ENCODE results near the gene ABRACL.
A peak's percentile ranks its signal among the peaks of the same experiment; 100 is the strongest.
"Not testable (repeated sequence)": the region's sequence is repeated elsewhere in the genome, so short reads cannot be mapped to it uniquely, and the experiment has no call there.

The ABRACL gene

DNA sequence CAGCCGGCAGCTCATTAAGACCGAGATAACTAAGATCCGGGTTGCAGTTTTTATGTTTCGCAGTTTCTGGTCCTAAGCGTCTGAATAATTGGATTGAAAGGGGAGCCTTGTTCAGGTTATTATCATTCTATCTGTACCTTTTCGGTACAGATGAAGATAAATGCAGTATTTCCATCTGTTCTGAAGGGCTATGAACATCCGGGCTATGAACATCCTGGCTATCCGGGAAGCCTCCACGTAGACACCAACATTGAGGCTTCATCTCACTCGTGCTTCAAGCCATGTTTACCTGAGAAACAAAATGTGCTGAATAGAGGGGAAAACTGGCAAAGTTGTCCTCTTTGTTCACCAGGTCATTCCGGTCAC, 40.1 kb upstream of the ABRACL start:
- Histone ChIP-seq H3K36me3 (peaks cover 0 to 5% (median 0%) of the 10 kb centered on the region in 11 experiments; a peak in 2 of 22 replicates), H3K4me1 (peaks cover 28 to 51% (median 34%) of the 10 kb centered on the region in 10 experiments), H3K9ac (peak overlapping the region; percentile 94 to 99 (median 96)), H3K4me2 (peak overlapping the region; percentile 64 to 93 (median 80)), H3K9me3 (replicated peaks in 1 of 11) (peaks cover 0 to 13% (median 0%) of the 10 kb centered on the region in 11 experiments; a peak in 8 of 22 replicates), H3K4me3 (peak overlapping the region; percentile 92 to 99 (median 98)), H3K27ac (peak overlapping the region in 10 of 11 experiments; percentile 93 to 99 (median 96); a peak in 20 of 22 replicates), H3K27me3 (no peaks in the 10 kb centered on the region), H4K20me1 (peaks cover 12 to 44% (median 37%) of the 10 kb centered on the region in 11 experiments; a peak in 19 of 22 replicates)
- TF ChIP-seq Cebpa-rat (IDR thresholded peaks at IDR 0.05), result no peak

DNA sequence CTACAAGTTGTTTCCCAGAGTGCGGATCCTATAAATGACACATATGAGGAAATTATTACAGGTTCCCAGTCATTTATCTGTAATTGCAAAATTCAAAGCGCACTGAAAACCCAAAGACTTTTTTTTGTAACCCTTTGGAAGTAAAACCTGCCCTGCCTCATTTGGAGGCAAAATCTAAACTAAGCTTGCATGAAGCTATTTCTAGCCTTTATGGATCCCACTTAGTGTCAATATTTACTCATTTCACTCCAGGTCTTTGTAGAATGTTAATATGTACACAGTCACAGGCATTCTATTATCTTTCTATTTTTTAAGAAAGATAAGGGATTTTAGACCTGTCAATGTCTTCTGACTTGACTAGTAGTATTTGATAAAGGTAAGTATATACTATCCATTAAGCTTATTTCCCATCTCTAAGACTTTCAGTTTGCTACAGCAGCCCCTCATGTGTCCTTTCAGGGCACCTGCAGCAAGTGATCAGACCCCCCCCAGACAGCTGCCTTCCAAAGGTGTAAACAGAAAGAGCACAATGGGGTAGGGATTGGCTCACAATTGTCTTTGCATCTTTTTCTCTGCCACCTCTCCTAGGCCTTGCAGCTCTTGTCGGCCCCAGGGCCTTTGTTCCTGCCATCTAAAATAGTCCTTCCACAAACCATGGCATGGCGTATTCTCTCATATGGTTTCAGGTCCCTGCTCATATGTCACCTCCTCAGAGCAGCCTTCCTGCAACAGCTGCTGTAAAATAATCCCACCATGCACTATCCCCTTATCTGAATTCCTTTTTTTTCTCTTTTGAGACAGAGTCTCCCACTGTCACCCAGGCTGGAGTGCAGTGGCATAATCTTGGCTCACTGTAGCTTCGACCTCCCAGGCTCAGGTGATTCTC, 39.2 kb upstream of the ABRACL start:
- Histone ChIP-seq H3K4me2 (peak overlapping the region in 6 of 11 experiments; percentile 66 to 93 (median 84); a peak in 7 of 22 replicates), H3K9me3 (replicated peaks in 1 of 11) (peaks cover 0 to 22% (median 0%) of the 10 kb centered on the region in 11 experiments; a peak in 6 of 22 replicates), H4K20me1 (peaks cover 12 to 35% (median 28%) of the 10 kb centered on the region in 11 experiments; a peak in 18 of 22 replicates), H3K9ac (no peak overlapping the region), H3K27me3 (no peaks in the 10 kb centered on the region), H3K4me1 (peaks cover 26 to 43% (median 31%) of the 10 kb centered on the region in 10 experiments), H3K4me3 (no peak overlapping the region), H3K36me3 (no peaks in the 10 kb centered on the region), H3K27ac (no peak overlapping the region)
- TF ChIP-seq Cebpa-rat (IDR thresholded peaks at IDR 0.05), result no peak

DNA sequence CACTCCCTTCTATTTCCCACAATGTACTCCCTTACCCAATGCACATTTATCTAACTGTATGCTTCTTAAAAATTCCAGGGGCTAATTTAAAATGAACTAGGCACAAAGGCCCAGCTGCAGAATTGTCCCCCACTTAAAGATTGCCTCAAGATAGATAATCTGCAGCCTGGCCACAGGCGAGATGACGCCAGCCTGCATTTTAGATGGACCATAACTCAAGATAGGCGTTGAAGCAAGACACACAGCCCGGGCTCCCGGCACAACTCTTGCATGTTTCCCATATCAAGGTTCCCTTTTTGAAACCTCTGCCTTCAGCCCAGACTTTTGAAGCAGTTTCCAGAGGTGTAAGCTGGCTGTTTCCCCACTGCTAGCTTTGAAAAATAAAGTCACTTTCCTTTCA, 37.3 kb upstream of the ABRACL start:
- Histone ChIP-seq H4K20me1 (peaks cover 3 to 16% (median 11%) of the 10 kb centered on the region in 11 experiments; a peak in 17 of 22 replicates), H3K4me2 (0 out of 22 replicates have a peak overlapping the region, but pooled peaks of 1 of the 11 experiments have one; percentile 13), H3K36me3 (no peaks in the 10 kb centered on the region), H3K27me3 (no peaks in the 10 kb centered on the region), H3K9me3 (replicated peaks in 1 of 11) (peaks cover 0 to 32% (median 0%) of the 10 kb centered on the region in 11 experiments; a peak in 6 of 22 replicates), H3K27ac (no peak overlapping the region), H3K4me3 (no peak overlapping the region), H3K9ac (no peak overlapping the region), H3K4me1 (peaks cover 10 to 24% (median 12%) of the 10 kb centered on the region in 10 experiments)
- TF ChIP-seq Cebpa-rat (IDR thresholded peaks at IDR 0.05), result no peak

DNA sequence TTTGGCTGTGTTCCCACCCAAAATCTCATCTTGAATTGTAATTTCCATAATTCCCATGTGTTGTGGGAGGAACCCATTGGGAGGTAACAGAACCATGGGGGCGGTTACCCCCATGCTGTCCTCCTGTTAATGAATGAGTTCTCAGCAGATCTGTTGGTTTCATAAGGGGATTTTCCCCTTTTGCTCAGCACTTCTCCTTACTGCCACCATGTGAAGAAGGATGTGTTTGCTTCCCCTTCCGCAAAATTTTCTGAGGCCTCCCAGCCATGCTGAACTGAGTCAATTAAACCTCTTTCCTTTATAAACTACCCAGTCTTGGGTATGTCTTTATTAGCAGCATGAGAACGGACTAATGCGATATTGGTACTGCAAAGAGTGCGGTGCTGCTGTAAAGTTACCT, 35.6 kb upstream of the ABRACL start:
- peaks cover 0 to 32% (median 0%) of the 10 kb centered on the region in 11 experiments; a peak in 6 of 22 replicates for H3K9me3 ChIP-seq (replicated peaks in 1 of 11)
- H4K20me1 ChIP-seq, H3K27ac ChIP-seq, H3K9ac ChIP-seq, H3K4me3 ChIP-seq, H3K27me3 ChIP-seq, H3K36me3 ChIP-seq: not testable (repeated sequence)
- peaks cover 6 to 21% (median 8%) of the 10 kb centered on the region in 10 experiments; a peak in 18 of 20 replicates for H3K4me1 ChIP-seq
- H3K4me2 ChIP-seq, result peak overlapping the region in 2 of 11 experiments; percentile 5 to 8; a peak in 1 of 22 replicates

GRCh38 chr6:138993410-138993809, 35.1 kb upstream of the ABRACL start:
- H3K9ac ChIP-seq, H4K20me1 ChIP-seq, H3K27ac ChIP-seq, H3K27me3 ChIP-seq, H3K4me3 ChIP-seq, H3K36me3 ChIP-seq: not testable (repeated sequence)
- Histone ChIP-seq H3K4me2 (peak overlapping the region in 1 of 11 experiments; percentile 4; a peak in 1 of 22 replicates), H3K9me3 (replicated peaks in 1 of 11) (peaks cover 0 to 32% (median 0%) of the 10 kb centered on the region in 11 experiments; a peak in 6 of 22 replicates), H3K4me1 (peaks cover 4 to 21% (median 6%) of the 10 kb centered on the region in 10 experiments; a peak in 18 of 20 replicates)

DNA sequence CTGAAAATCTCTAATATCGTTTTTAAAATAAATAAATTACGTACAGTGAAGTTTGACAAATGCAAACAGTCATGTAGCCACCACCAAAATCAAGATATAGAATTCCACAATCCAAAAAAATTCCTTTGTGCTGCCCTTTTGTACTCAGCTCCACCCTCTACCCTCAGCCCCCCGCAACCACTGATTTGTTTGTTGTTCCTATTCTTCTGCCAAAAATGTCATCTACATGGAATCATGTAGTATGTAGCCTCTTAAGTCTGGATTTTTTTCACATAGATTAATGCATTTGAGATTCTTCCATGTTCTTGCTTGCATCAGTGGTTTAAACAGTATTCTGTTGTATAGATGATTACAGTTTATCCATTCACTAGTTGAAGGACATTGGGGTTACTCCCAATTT, 32.0 kb upstream of the ABRACL start:
- no peak overlapping the region for H3K27ac ChIP-seq
- H3K4me2 ChIP-seq, result no peak overlapping the region
- H3K9ac ChIP-seq, result no peak overlapping the region
- no peaks in the 10 kb centered on the region for H4K20me1 ChIP-seq
- H3K27me3 ChIP-seq, result no peaks in the 10 kb centered on the region
- H3K4me1 ChIP-seq, result peaks cover 5 to 22% (median 11%) of the 10 kb centered on the region in 10 experiments; a peak in 17 of 20 replicates
- no peaks in the 10 kb centered on the region for H3K36me3 ChIP-seq
- no peak overlapping the region for H3K4me3 ChIP-seq
- H3K9me3 ChIP-seq (replicated peaks in 1 of 11), result peaks cover 0 to 32% (median 0%) of the 10 kb centered on the region in 11 experiments; a peak in 6 of 22 replicates
- no peak for TF ChIP-seq Cebpa-rat (IDR thresholded peaks at IDR 0.05)

DNA sequence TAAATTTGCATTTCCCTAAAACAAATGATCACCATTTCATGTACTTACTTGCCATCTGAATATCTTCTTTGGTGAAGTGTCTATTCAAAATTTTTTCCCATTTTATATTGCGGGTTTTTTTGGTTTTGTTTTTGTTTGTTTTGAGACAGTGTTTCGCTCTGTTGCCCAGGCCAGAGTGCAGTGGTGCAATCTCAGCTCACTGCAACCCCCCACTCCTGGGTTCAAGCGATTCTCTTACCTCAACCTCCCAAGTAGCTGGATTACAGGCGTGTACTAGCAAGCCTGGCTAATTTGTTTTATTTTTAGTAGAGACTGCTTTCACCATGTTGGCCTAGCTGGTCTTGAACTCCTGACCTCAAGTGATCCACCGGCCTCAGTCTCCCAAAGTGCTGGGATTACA, 31.4 kb upstream of the ABRACL start:
- Histone ChIP-seq H3K4me3 (no peak overlapping the region), H3K9me3 (replicated peaks in 1 of 11) (peaks cover 0 to 32% (median 0%) of the 10 kb centered on the region in 11 experiments; a peak in 6 of 22 replicates), H3K9ac (no peak overlapping the region), H3K4me1 (peaks cover 5 to 21% (median 11%) of the 10 kb centered on the region in 10 experiments; a peak in 17 of 20 replicates), H3K27ac (no peak overlapping the region), H3K27me3 (no peaks in the 10 kb centered on the region), H4K20me1 (no peaks in the 10 kb centered on the region), H3K36me3 (no peaks in the 10 kb centered on the region), H3K4me2 (no peak overlapping the region)
- no peak for TF ChIP-seq Cebpa-rat (IDR thresholded peaks at IDR 0.05)

GRCh38 chr6:138999949-139000725, 28.4 kb upstream of the ABRACL start:
- 0 out of 22 replicates have a peak, but pooled peaks of 1 of the 11 experiments have one; percentile 23 for TF ChIP-seq Cebpa-rat (IDR thresholded peaks at IDR 0.05)
- peaks cover 5 to 24% (median 12%) of the 10 kb centered on the region in 10 experiments; a peak in 17 of 20 replicates for H3K4me1 ChIP-seq
- H3K9ac ChIP-seq, result no peak overlapping the region
- peaks cover 0 to 3% (median 0%) of the 10 kb centered on the region in 11 experiments; a peak in 1 of 22 replicates for H3K9me3 ChIP-seq (replicated peaks in 1 of 11)
- H3K27ac ChIP-seq, result peak overlapping the region in 4 of 11 experiments; percentile 2 to 48 (median 14); a peak in 4 of 22 replicates
- H3K4me2 ChIP-seq, result peak overlapping the region; percentile 5 to 72 (median 51); a peak in 15 of 22 replicates
- no peaks in the 10 kb centered on the region for H4K20me1 ChIP-seq
- no peaks in the 10 kb centered on the region for H3K36me3 ChIP-seq
- H3K4me3 ChIP-seq, result no peak overlapping the region
- H3K27me3 ChIP-seq, result no peaks in the 10 kb centered on the region
